Measurements from ENCODE around the gene GALNT6.
"Not testable (repeated sequence)": the region's sequence is repeated elsewhere in the genome, so short reads cannot be mapped to it uniquely, and the experiment has no call there.

GALNT6 gene

DNA sequence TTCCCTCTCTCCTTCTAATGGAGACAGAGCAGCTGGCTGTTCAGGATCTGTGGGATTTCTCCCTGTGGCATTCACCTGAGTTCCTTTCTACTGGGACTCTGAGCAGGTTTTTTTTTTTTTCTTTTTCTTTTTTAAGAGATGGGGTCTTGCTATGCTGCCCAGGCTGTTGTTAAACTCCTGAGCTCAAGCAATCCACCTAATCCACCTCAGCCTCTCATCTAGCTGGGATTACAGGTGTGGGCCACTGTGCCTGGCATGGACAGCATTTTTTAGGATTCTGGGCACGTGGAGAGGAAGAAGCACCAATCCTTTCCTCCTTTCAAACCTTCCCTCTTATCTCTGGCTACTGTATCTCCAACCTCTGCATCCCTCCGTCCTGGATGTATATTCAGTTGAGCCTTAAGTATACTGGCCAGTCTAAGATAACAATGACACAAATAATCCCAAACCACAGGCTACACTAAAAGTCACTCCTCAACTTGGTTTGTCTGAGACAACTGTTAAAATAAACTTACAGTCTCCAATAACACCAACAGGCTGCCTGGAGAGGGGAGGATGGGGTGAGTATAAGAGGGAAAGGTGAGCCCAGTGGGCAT is 28.4 kb downstream of the GALNT6 start:
- no peak overlapping the region for H3K4me3 ChIP-seq
- no peak overlapping the region for H3K27ac ChIP-seq

DNA sequence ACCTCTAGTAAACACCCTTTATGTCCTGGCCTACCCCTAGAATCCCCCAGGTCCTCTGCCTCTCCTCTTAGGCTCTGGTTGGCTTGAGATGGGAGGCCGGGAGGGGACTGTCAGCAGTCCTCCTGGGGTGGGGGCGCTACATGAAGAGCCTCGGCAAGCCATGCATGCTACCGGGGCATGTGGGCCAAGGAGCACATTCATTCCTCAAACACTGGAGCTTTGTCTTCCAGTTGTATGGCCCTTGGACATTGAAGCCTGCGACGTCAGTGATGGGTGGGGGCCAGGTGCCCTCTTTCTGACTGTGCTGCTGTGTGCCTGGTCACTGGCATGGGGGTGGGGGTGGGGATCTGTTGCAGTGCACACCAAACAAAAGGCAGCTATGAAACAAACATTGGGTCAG is 28.9 kb downstream of the GALNT6 start:
- H3K4me3 ChIP-seq: no peak overlapping the region
- H3K27ac ChIP-seq: no peak overlapping the region

DNA sequence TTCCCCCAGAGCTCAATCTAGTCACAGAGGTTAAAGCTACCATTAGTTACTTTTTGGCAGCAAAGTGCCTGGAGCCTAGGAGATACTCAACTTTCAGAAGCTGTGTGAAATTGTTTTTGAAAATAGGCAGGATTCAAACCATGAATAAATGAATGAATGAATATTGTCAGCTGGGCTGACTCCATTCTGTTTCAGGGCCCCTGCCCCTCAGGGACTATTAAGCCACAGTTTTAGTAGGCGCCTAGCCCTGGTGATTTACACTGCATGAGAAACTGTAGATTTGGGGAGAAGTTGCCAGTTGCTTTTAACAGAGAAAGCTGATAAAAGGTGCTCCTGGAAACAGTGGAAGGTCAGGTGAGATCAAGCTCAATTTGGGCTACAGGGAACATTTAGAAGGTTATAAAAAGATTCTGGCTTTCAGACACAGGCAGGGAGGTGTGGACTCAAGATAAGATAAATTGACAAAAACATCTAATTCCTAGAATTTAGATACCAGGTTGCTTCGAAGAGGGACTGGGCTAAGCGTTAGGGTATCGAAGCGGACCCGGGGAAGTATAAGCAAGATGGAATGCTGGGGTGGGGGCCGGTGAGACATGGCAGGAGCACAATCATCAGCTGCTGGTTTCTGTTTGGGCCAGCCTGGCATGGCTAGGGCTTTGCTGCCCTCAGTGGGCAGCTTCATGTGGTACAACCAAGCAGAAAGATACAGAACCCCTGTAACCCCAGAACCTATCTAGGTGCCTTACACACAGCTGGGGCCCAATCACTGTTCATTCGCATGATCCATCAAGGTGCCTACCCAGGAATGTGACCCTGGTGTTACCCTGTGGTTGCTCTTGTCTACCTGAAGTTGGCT is 29.8 kb downstream of the GALNT6 start:
- Histone ChIP-seq H3K27ac (no peak overlapping the region), H3K4me3 (no peak overlapping the region)

DNA sequence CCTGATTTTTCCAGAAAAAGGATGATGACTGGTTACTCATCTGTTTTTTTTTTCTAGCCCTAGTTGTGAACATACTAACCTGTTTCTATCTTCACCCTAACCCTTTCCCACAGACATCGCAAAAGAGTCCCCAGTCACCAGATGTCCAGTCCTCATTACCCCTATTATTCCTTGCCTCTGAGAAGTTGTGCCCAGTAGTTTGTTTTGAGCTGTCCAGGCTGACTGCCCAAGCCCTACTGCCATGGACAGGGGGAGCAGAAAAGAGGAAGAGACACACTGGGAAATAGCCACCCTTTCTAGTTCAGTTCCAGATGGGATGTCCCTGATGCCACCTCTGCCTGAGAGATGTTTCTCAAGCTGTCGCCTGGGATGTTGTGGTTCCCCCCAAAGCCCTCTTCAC is 30.9 kb downstream of the GALNT6 start:
- Histone ChIP-seq H3K27ac (no peak overlapping the region), H3K4me3 (no peak overlapping the region)

DNA sequence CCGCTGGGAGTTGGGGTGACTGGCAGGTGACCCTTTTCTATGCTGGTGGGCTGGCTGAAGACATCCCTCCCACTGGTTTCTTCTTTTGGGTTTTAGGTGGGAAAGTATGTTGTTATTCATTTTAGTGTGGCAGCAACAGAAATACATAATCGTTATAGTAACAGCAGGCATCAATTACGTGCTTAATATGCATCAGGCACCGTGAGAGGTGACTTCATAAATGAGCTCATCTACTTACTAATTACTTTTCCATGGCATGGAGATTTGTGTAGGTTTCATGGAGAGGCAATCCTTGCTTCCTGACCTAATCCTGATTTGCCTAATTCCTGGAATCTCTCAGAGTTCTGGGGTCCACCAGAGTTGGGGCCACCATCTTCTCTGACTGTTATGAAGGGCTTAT is 31.4 kb downstream of the GALNT6 start:
- Histone ChIP-seq H3K4me3 (no peak overlapping the region), H3K27ac (no peak overlapping the region)

DNA sequence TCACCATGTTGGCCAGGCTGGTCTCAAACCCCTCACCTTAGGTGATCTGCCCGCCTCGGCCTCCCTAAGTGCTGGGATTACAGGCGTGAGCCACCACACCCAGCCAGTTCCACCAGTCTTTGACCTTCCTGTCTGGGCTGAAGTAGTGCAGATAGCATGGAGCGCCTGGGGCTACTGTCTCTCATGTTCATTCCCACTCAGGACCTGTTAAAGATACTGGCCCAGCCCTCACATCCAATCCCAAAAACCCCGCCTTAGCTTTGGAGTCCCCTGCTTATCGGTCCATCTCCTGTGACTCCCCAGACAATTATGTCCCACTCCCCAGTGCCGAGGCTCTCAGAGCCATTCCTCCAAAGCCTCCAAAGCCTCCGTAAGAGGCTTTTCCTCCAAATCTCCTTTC is 32.7 kb downstream of the GALNT6 start:
- H3K27ac ChIP-seq: no peak overlapping the region
- H3K4me3 ChIP-seq: no peak overlapping the region

DNA sequence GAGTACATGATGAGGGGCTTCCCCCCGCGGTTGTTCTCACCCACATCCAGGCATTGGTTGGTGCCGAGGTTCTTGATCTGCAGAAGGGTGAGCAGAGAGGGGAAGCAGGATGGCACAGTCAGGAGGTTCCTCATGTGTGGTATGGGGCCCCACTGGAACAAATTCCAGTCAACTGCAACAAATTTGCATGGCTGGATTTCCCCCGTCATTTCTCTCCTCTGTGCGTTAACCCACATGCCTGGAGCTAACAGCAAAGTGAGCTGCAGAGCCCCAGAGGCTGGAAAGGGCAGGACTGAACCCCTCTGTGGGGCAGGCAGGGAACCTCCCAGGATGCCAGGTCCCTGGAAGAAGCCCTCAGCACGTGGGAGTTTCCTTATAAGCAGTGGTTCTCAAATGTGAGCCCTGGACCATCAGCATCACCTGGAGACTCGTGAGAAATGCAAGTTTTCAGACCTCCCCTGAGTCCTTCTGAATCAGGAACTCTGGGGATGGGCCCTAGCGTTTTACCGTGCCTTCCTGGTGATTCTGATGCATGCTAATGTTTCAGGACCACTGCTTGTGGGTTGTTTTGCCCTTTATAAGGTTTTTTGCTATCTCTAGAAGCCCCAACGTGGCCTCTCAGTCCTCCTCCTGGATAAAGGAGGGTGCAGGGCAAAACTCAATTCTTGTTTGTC is 33.7 kb downstream of the GALNT6 start:
- no peak overlapping the region for H3K27ac ChIP-seq

DNA sequence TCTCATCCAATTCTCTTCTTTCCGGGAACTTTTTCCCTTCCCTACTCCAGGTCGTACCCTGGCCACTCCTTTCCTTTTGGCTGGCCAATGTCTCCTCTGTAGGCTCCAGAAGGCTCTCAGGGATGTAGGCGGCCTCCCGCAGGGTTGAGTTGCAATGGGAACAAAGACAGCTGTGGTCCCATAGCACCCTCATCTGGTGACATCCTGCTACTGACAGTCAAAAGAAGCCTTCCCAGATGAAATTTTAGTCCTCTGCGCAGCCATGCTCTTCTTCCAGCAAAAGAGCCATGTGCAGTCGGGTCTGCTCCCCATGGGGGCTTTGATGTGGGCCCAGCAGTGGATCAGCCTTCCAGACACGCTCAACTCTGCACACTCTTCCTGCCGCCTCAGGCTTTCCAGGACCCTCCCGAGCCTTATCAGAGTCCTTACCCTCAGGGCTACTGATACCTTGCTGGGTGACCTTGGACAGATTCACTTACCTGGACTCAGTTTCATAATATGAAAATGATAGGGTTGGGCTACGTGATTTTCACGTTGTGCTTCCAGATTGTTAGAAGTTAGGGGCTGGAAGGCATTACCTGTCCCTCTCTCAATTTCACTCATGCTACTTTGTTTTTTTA is 39.2 kb downstream of the GALNT6 start:
- Histone ChIP-seq H3K27ac (no peak overlapping the region), H3K4me3 (no peak overlapping the region)

More for the DNA sequence above, 33.7 kb downstream of the GALNT6 start:
- H3K4me3 ChIP-seq: no peak overlapping the region

DNA sequence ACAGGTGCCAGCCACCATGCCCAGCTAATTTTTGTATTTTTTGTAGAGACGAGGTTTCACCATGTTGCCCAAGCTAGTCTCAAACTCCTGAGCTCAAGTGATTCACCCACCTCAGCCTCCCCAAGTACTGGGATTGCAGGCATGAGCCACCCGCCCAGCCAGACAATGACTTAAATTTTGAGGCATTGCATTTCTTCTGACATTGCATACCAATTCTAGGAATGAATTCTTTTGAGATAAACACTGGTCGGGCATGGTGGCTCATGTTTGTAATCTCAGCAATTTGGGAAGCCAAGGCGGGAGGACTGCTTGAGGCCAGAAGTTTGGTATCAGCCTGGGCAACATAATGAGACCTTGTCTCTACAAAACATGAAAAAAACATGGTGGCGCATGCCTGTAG is 42.2 kb downstream of the GALNT6 start:
- Histone ChIP-seq H3K4me3 (no peak overlapping the region), H3K27ac (no peak overlapping the region)

DNA sequence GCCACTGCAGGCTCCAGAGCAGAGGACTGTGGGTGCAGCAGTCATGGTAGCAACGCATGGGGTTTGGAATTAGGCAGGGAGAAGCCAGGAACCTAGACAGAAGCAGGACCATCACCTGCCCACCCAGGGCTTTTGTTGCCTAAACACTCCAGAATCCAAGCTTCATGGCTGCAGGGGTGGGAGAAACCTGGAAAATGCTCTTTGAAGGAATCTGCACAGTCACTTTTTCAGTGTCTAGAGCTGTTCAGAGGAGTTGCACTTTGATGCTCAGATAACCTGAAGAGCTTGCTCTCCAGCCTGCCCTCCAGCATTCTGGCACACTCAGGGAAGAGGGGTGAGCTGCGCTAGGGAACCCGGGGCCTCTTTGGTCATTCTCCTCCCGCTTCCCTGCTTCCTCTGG is 43.1 kb downstream of the GALNT6 start:
- H3K27ac ChIP-seq: no peak overlapping the region
- no peak overlapping the region for H3K4me3 ChIP-seq

DNA sequence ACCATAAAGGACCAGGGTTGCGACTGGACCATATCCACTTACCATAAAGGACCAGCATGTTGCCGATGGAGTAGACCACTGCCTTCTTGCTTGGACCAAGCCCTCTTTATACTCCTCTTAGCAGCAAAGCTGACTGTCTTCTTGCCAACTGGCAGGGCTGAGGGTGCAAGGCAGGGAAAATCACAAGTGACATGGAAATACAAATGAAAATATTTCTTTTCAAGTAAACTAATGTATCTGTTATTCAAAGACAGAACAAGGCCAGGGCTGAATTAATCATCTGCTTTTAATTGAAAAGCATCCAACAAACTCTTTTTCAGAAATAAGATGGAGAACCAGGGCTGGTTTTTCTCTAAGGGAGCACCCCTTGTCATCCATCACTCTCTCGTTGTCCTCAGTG is 44.6 kb downstream of the GALNT6 start, which contains the start of gene CELA1:
Gene CELA1 (minus strand): TSS at position 99 of the 400 bp plus-strand sequence. CDS start 41 bp downstream, at position 58.
- H3K4me3 ChIP-seq: no peak within 1 kb of the TSS

DNA sequence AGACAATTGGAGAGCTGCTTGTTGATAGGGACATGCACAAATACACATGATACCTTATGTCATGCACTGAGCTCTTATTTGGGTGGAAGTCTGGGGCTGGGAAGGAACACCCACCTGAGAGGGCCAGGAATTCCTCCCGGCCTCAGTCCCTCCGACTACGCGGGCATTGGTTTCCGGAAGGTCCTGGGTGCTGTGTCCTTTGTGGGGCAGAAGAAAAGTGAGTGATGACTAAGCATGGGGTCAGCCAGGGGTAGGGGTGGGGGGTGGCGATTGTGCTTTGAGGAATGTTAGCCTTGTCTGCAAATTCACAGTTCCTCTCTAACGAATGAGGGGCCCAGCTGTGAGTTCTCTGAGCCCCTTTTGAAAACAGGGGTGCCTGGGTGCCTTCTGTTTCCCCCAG is 45.5 kb downstream of the GALNT6 start:
- Histone ChIP-seq H3K4me3 (no peak overlapping the region), H3K27ac (no peak overlapping the region)

More for the DNA sequence above, 44.6 kb downstream of the GALNT6 start, which contains the start of gene CELA1:
- H3K27ac ChIP-seq: no peak within 1 kb of the TSS

DNA sequence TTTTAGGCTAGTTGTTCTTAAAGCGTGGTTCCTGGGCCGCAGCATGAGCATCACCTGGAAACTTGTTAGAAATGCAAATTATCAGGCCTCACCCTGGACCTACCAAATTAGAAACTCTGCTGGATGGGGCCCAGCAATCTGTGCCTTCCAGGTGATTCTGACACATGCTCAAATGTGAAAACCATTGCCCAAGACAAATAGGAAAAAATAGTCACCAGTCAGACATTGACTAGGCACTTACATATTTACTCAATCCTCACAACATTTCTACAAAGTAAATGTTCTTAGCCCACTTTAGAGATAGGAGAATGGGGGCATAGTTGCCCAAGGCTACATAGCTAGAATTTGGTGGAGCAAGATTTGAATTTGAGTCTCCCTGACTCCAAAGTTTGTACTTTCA is 48.0 kb downstream of the GALNT6 start:
- Histone ChIP-seq H3K27ac (no peak overlapping the region), H3K4me3 (no peak overlapping the region)

DNA sequence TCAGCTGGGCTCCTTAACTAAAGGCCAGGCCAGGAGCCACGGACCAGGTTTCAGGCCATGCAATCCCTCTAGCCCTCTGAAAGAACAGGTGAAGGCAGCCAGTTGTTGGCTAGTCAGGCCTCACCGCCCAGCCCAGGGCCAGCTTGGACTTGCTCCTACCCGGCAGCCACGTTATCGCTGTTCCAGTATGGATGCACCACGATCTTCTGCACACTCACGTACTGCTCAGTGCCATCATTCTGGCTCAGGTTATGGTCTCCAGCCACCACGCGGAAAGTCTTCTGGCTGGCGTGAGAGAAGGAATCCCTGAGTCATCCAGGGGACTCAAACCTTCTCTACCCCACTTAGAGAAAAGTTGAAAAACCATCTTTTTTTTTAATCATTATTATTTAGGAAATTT is 48.8 kb downstream of the GALNT6 start:
- H3K27ac ChIP-seq: no peak overlapping the region
- H3K4me3 ChIP-seq: no peak overlapping the region

DNA sequence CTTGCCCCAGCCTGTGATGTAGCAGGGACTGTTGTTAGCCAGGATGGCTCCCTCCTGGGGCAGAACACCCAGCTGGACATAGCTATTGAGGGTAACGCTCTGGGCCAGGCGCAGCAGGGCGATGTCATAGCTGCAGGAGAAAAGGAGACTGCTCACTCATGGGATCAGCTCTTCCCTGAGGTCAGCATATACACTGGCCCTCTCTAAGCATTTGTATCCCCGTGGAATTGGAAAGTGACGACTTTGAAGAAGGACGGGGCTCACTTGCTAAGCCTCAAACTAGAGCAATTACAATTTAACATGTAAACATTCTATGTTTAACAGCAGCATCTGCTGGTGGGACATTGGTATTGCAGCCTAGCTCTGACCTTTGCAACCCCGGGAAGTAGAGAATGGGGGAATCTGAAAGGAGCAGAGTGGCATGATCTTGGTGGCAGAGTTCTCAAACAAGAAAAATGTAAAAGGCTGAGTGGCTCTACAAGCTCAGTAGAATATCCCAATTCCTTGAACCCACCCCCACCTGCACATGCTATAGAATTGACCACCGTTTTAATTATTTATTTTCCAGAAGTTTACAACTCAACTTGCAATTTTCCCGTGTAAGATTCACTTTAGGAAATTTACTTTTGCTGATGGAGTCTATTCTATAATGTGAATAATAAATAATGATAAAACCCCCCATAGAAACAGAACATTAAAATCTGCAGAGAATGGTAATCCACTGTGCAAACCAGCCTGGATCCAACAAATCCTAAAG is 49.8 kb downstream of the GALNT6 start:
- Histone ChIP-seq H3K27ac (peak overlapping the region in 1 of 21 experiments; percentile 18), H3K4me3 (no peak overlapping the region)

DNA sequence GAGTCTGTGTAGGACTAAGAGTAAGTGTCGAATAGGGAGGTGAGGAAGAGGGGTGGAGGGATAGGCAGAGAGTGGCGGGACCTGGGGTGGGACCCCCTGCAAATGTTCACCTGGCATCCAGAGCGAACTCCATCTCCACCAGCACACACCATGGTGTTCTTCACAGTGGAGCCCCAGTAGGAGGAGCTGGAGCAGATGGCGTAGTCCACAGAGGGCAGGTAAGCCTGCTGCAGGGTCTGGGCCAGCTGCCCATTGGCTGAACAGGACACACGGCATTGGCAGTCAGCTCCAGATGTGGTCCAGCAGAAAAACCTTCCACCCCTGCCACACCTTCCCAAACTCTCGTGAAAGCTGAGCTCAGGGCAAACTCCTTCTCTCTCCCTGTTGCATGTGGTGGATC is 51.5 kb downstream of the GALNT6 start:
- Histone ChIP-seq H3K27ac (no peak overlapping the region), H3K4me3 (no peak overlapping the region)

DNA sequence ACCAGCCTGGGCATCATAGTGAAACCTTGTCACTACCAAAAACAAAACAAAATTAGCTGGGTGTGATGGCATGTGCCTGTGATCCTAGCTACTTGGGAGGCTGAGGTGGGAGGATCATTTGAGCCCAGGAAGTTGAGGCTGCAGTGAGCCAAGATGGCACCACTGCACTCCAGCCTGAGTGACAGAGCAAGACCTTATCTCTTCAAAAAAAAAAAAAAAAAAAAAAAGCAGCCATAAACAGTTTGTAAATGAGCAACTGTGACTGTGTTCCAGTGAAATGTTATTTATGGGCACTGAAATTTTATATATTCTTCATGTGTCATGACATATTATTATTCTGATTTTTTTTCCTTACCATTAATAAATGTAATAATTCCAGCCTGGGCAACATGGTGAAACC is 53.9 kb downstream of the GALNT6 start:
- H3K27ac ChIP-seq, H3K4me3 ChIP-seq: not testable (repeated sequence)

DNA sequence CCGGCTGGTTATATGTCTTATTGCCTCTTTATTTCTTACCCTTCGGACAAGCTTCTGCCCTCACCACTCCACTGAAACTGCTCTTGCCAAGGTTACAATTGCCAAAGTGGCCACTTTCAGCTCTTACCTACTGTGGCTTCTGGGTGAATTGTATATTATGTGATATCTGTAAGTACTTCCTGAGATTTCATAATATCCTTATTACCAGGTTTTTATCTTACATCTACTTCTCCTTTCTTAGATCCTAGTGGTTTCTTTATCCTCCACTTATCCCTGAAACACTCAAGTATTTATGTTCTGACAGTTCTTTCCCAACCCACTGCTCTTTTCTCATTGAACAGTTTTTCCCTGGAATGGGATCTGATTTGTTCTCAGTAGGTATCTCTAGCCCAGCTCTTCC is 55.3 kb downstream of the GALNT6 start:
- no peak overlapping the region for H3K27ac ChIP-seq
- H3K4me3 ChIP-seq: no peak overlapping the region

DNA sequence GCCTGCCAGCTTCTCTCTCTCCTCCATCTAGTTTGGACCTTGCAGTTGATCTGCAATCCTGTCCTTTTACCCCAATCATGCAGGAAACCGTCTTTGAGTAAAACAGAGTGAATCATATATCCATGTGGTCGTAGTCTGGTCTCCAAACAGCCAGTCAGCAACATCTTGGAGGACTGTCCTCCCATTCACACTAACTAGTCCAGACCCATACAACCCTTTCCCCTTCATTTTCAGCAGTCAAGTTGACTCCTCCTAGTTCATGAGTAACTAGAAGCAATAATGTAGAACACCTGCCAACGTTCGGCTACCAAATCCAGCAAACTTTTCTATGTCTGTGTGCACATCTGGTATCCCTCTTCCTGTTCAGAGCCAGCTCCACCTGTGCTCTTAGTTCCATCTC is 56.4 kb downstream of the GALNT6 start:
- Histone ChIP-seq H3K27ac (no peak overlapping the region), H3K4me3 (no peak overlapping the region)

DNA sequence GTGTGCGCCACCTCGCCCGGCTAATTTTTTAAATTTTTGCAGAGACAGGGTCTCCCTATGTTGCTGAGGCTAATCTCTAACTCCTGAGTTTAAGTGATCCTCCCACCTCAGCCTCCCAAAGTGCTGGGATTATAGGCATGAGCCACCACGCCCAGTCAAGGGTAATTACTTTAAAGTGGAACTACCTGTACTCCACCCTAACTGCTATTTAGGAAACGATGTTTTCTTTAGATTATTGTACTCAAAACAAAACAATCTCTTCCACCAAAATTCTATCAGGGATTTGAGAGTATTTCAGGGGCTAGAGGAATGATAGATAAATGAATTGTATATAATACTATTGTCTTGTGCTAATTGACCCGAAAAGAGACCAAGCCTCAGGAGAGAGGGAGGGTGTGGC is 57.7 kb downstream of the GALNT6 start:
- no peak overlapping the region for H3K4me3 ChIP-seq
- H3K27ac ChIP-seq: no peak overlapping the region

Data from skin epidermis (tissue), 12 donors.